Bronchial epithelial cell (primary cell): ENCODE data around the gene MST1R. TPM values are rescaled to one million over a fixed set of nuclear protein-coding genes. Genes with fewer than 3 reads are reported as not detected.

ENCODE experiments used
- DNase-seq: peaks from one replicate; pipeline ENCODE4 v3.0.0-alpha.2; 2010; ENCODE audit warnings: low read depth
- FAIRE-seq: peaks from 2 replicates; lab custom pipeline; 2011; peaks lifted over from hg19 to GRCh38; lab: Jason Lieb, UNC
- H3K27me3 ChIP-seq: 2 replicates; pipeline ENCODE4 v1.5.1; 2011; ENCODE audit warnings: low read length; ENCODE audit not compliant: control insufficient read depth, insufficient read depth
- H3K36me3 ChIP-seq: 2 replicates; pipeline ENCODE4 v1.5.1; 2011; ENCODE audit warnings: low read length; ENCODE audit not compliant: control insufficient read depth, insufficient read depth
- H3K4me3 ChIP-seq: 2 replicates; pipeline ENCODE4 v1.5.1; 2011; ENCODE audit warnings: mild to moderate bottlenecking, low read depth, low read length, control low read depth
- total RNA-seq: library from RNA; depleted of rRNA; stranded (reverse); fragments of >200 nt; gene quantifications from 2 replicates; pipeline ENCODE4 v1.2.1, GENCODE V29; 2014
- TF ChIP-seq, protein P1 (sequence below): IDR thresholded peaks from 2 replicates; pipeline ENCODE4 v1.5.1; 2011; ENCODE audit warnings: mild to moderate bottlenecking, moderate library complexity, low read length, control low read depth, inconsistent platforms; ENCODE audit not compliant: insufficient read depth, severe bottlenecking

Gene MST1R
- total RNA-seq, 1 donor from 2014 or later, result 33.7 TPM

DNA sequence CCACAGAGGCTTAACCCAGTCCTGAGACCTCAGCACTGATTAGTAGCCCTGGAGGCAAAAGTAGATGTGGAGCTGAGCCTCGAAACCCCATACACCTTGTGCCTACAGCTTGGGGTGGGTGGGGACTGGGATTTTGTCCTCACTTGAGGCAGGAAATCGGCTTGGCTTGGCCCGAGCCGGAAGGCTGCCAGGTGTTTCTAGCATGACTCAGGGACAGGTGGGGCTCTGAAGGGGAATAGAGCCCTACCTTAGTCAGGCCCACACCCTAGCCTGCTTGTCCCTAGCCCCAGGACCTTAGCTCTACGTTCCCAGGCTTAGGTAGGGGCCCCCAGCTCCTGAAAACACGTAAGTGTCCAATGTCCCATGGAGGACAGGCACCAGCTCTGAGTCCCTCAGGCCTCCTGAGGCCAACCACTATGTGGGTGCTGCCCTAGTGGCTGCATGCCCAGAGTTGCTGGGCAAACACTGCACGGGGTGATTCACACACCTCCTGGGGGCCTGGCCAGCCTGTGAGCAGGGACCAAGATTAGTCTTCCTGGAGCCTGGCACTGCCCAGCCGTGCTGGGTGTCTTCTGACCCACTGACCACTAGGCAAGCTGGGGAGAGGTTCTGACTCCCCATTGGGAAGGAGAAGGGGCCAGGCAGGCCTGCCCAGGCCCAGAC, 3.1 kb downstream of the MST1R start:
- peak overlapping the region; percentile 50 for H3K4me3 ChIP-seq
- FAIRE-seq, result peak; percentile 86
- no peaks in the 10 kb centered on the region for H3K27me3 ChIP-seq
- TF ChIP-seq, protein P1, sequence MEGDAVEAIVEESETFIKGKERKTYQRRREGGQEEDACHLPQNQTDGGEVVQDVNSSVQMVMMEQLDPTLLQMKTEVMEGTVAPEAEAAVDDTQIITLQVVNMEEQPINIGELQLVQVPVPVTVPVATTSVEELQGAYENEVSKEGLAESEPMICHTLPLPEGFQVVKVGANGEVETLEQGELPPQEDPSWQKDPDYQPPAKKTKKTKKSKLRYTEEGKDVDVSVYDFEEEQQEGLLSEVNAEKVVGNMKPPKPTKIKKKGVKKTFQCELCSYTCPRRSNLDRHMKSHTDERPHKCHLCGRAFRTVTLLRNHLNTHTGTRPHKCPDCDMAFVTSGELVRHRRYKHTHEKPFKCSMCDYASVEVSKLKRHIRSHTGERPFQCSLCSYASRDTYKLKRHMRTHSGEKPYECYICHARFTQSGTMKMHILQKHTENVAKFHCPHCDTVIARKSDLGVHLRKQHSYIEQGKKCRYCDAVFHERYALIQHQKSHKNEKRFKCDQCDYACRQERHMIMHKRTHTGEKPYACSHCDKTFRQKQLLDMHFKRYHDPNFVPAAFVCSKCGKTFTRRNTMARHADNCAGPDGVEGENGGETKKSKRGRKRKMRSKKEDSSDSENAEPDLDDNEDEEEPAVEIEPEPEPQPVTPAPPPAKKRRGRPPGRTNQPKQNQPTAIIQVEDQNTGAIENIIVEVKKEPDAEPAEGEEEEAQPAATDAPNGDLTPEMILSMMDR, result no peak
- peak; percentile 98 for DNase-seq
- peaks cover 27% of the 10 kb centered on the region for H3K36me3 ChIP-seq

DNA sequence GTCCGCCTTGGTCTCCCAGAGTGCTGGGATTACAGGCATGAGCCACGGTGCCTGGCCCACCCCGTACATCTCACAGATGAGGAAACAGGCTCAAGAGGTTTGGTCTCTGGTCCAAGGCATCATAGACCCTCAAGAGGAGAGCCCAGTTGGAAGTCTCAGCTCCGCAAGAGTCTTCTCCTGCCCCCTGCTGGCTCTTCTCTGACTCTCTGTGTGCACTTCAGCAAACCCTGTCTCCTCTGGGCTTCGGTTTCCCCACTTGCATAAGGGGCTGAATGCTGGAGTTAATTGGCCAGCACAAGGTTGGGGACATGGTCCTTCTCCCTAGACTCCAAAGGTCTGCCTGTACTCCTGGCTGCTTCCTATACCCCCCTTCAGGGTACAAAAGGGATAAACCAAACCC, 3.9 kb downstream of the MST1R start:
- Histone ChIP-seq H3K4me3 (no peak overlapping the region), H3K27me3 (no peaks in the 10 kb centered on the region), H3K36me3 (peaks cover 34% of the 10 kb centered on the region)
- no peak for FAIRE-seq
- no peak for DNase-seq
- TF ChIP-seq, protein P1, result peak; percentile 9

DNA sequence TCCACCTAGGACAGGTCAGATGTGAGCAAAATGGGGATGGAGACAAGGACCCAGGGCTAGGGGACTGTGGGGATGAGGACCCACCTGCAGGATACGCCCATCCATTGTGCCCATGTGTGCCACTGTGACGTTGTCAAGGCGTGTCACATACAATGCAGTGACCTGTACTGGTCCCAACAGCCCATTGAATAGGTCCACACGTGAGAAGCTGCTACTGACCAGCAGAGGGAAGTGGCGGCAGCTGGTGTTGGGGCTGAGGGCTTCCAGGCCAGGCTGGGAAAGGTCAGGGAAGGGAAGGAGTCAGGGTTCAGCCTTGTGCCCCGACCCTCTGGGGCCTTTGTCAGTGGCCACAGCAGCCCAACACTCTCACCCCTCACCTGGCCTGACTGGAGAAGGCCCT, 4.7 kb downstream of the MST1R start:
- TF ChIP-seq, protein P1, result peak; percentile 4
- Histone ChIP-seq H3K36me3 (peaks cover 36% of the 10 kb centered on the region), H3K4me3 (no peak overlapping the region), H3K27me3 (no peaks in the 10 kb centered on the region)
- FAIRE-seq (peak; percentile 32), DNase-seq (no peak)

DNA sequence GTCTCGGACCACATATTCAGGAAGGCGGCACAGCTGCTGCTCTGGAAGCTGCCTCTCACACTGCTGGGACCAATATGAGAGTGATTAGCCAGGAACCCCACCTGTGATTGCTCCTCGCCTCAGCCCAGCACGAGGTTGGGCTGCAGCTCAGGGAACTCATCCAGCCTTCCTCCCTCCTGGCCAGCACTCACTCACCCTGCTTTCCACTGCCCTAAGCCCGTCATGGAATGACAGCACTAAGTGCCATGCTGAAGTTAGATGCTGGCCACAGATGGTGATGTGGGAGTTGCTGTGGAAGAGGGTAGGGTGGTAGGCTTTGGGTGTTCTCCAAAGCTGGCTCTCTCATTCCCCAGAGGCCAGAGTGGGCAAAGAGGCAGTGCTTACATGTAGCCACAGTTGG, 7.3 kb downstream of the MST1R start:
- H3K27me3 ChIP-seq, result no peaks in the 10 kb centered on the region
- peaks cover 39% of the 10 kb centered on the region for H3K36me3 ChIP-seq
- no peak for FAIRE-seq
- TF ChIP-seq, protein P1, result no peak
- no peak for DNase-seq
- H3K4me3 ChIP-seq, result no peak overlapping the region

DNA sequence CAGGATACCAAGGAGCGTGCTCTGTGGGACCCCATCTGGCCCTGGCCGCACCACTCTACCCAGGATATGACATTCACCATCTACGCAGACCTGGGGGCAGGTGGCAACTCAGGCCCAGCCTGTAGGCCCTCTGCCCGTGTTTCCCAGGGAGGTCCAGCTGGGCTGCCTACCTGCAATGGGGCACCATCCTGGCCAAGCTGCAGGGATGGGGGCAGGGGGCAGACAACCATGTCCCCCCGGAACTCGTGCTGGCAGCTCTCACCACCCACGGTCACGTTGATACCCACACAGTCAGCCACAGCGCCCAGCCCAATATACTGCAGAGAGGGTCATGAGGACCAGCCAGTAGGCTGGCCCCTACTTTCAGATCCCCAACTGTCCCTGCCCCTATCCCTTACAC, 7.9 kb downstream of the MST1R start:
- Histone ChIP-seq H3K27me3 (no peaks in the 10 kb centered on the region), H3K36me3 (peaks cover 44% of the 10 kb centered on the region), H3K4me3 (no peak overlapping the region)
- TF ChIP-seq, protein P1, result no peak
- DNase-seq, result no peak
- FAIRE-seq, result no peak

DNA sequence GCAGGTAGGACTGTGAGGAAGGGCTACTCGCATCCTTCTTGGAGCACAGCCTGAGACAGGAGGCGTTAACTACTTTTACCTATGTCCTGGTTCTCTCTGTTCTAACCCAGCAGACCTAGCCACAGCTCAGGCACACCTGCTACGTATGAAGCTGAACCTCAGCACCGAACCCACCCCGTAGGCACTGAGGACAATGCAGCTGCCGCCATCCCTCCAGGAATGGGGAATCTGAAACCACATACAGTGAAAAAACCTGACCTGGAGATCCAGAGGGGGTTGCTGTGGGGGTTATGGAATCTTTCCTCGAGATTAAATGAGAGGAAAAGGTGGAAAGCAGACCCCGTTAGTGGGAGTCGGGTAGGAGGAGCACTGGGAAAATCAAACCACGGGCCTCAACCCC, 14.4 kb downstream of the MST1R start:
- FAIRE-seq, result no peak
- H3K36me3 ChIP-seq, result peaks cover 27% of the 10 kb centered on the region
- H3K4me3 ChIP-seq, result no peak overlapping the region
- TF ChIP-seq, protein P1, result no peak
- H3K27me3 ChIP-seq, result no peaks in the 10 kb centered on the region
- DNase-seq, result no peak
